ENCODE measurements around the gene SPC24.
A peak's percentile ranks its signal among the peaks of the same experiment; 100 is the strongest.

SPC24 gene

GRCh38 chr19:11194173-11194572, 38.6 kb upstream of the SPC24 start:
- Histone ChIP-seq H4K20me1 (ENCODE audit: insufficient read depth, low read length) (no peaks in the 10 kb centered on the region), H3K4me1 (ENCODE audit: insufficient read depth, low read length, severe bottlenecking) (peaks cover 81% of the 10 kb centered on the region), H3K36me3 (ENCODE audit: insufficient read depth, low read length) (peaks cover 38% of the 10 kb centered on the region), H2AFZ (ENCODE audit: low read length) (no peak overlapping the region), H3K79me2 (ENCODE audit: insufficient read depth, low read length) (no peaks in the 10 kb centered on the region), H3F3A (ENCODE audit: insufficient read depth, low read length) (no peaks in the 10 kb centered on the region), H3K4me2 (ENCODE audit: low read length) (peak overlapping the region; percentile 98; the same call in 1 of the 2 replicates), H3K27me3 (ENCODE audit: insufficient read depth, low read length) (no peaks in the 10 kb centered on the region), H3K9me2 (ENCODE audit: low read depth, low read length) (no peaks in the 10 kb centered on the region), H3K4me3 (ENCODE audit: low read depth, low read length, poor library complexity, severe bottlenecking) (peak overlapping the region; percentile 97), H3K9me3 (ENCODE audit: low read length) (no peaks in the 10 kb centered on the region), H3K9ac (ENCODE audit: low read length) (no peak overlapping the region), H3K27ac (ENCODE audit: low read depth, low read length, poor library complexity, severe bottlenecking) (peak overlapping the region; percentile 86)
- no peak for TF ChIP-seq EZH2 (IDR thresholded peaks at IDR 0.05; ENCODE audit: borderline replicate concordance, low read length)
- TF ChIP-seq CTCF (IDR thresholded peaks at IDR 0.05; ENCODE audit: low read length), result no peak

- H3K4me1 ChIP-seq (ENCODE audit: insufficient read depth, low read length, severe bottlenecking), result peaks cover 81% of the 10 kb centered on the region
- no peak overlapping the region for H3K4me3 ChIP-seq (ENCODE audit: low read depth, low read length, poor library complexity, severe bottlenecking)
- no peaks in the 10 kb centered on the region for H3K79me2 ChIP-seq (ENCODE audit: insufficient read depth, low read length)
- H3K36me3 ChIP-seq (ENCODE audit: insufficient read depth, low read length), result peaks cover 48% of the 10 kb centered on the region
- H3K9me2 ChIP-seq (ENCODE audit: low read depth, low read length), result no peaks in the 10 kb centered on the region
- H3K4me2 ChIP-seq (ENCODE audit: low read length), result no peak overlapping the region
- H3K27me3 ChIP-seq (ENCODE audit: insufficient read depth, low read length), result no peaks in the 10 kb centered on the region
- H3F3A ChIP-seq (ENCODE audit: insufficient read depth, low read length), result no peaks in the 10 kb centered on the region
- peak overlapping the region; percentile 92 for H3K27ac ChIP-seq (ENCODE audit: low read depth, low read length, poor library complexity, severe bottlenecking)
- H4K20me1 ChIP-seq (ENCODE audit: insufficient read depth, low read length), result no peaks in the 10 kb centered on the region
- H2AFZ ChIP-seq (ENCODE audit: low read length), result no peak overlapping the region
- no peak overlapping the region for H3K9ac ChIP-seq (ENCODE audit: low read length)
- no peak for TF ChIP-seq CTCF (IDR thresholded peaks at IDR 0.05; ENCODE audit: low read length)
- TF ChIP-seq EZH2 (IDR thresholded peaks at IDR 0.05; ENCODE audit: borderline replicate concordance, low read length), result no peak
- no peaks in the 10 kb centered on the region for H3K9me3 ChIP-seq (ENCODE audit: low read length)
Measured at GRCh38 chr19:11192957-11193939, 37.7 kb upstream of the SPC24 start.

DNA sequence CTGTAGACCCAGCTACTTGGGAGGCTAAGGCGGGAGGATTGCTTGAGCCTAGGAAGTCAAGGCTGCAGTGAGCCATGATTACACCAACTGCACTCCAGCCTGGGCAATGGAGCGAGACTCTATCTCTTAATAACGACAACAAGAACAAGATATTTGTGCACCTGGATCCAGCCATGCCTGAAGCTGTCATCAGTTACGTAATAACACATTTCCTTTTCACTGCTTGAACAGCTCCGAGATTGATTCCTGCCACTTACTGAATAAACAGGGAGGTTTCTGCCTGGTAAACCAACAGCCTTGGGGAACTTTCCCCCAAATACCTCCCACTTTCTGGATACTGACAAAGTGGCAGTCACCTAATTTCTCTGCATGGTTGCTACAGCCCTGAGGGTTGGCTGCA, 36.4 kb upstream of the SPC24 start:
- Histone ChIP-seq H3K9ac (ENCODE audit: low read length) (no peak overlapping the region), H3K9me2 (ENCODE audit: low read depth, low read length) (no peaks in the 10 kb centered on the region), H3K36me3 (ENCODE audit: insufficient read depth, low read length) (peaks cover 56% of the 10 kb centered on the region), H3K27me3 (ENCODE audit: insufficient read depth, low read length) (no peaks in the 10 kb centered on the region), H3K27ac (ENCODE audit: low read depth, low read length, poor library complexity, severe bottlenecking) (peak overlapping the region; percentile 92), H3K4me2 (ENCODE audit: low read length) (peak overlapping the region; percentile 24; the same call in 1 of the 2 replicates), H3F3A (ENCODE audit: insufficient read depth, low read length) (no peaks in the 10 kb centered on the region), H3K4me3 (ENCODE audit: low read depth, low read length, poor library complexity, severe bottlenecking) (peak overlapping the region; percentile 9), H3K4me1 (ENCODE audit: insufficient read depth, low read length, severe bottlenecking) (peaks cover 88% of the 10 kb centered on the region), H3K79me2 (ENCODE audit: insufficient read depth, low read length) (no peaks in the 10 kb centered on the region), H4K20me1 (ENCODE audit: insufficient read depth, low read length) (no peaks in the 10 kb centered on the region), H3K9me3 (ENCODE audit: low read length) (no peaks in the 10 kb centered on the region), H2AFZ (ENCODE audit: low read length) (no peak overlapping the region)
- TF ChIP-seq EZH2 (IDR thresholded peaks at IDR 0.05; ENCODE audit: borderline replicate concordance, low read length) (no peak), CTCF (IDR thresholded peaks at IDR 0.05; ENCODE audit: low read length) (no peak)
